NB4 (cell line): ENCODE data around the gene MAP1B.

Source experiments
- CTCF ChIP-seq: IDR thresholded peaks from one replicate; pipeline ENCODE4 v1.5.1; 2012; ENCODE audit warnings: low read depth, low read length
- POLR2A ChIP-seq: IDR thresholded peaks from 2 replicates; pipeline ENCODE4 v1.6.1; 2011; ENCODE audit warnings: mild to moderate bottlenecking; ENCODE audit not compliant: insufficient read length; ENCODE audit errors: extremely low read depth

DNA sequence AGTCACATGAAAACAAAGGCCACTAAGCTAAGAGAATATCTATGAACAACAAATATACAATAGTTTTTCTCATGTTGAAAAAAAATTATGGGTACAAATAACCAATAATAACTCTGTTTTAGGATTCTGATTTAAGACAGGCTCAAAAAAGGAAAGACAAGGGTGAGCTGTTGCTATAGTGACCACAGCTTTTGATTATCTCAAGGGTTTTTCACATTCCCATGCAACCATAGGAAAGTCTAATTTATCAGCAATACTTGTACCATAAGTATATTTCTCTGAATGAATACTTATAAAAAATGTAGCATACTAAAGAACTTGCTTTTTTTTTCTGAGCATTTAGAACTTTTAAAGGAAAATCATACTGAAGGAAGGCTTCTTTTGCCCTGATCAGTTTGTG, 144.7 kb downstream of the MAP1B start:
- TF ChIP-seq CTCF (no peak), POLR2A (no peak)
